Smooth muscle cell (in vitro differentiated cells): Measurements from ENCODE around the gene DHX36. TPM values are rescaled to one million over a fixed set of nuclear protein-coding genes. Genes with fewer than 3 reads are reported as not detected.

Source experiments
- DNase-seq: peaks from one replicate; lab custom pipeline; 2025; ENCODE audit not compliant: unreplicated experiment; lab: John Stamatoyannopoulos, UW
- H2AFZ ChIP-seq: fragments of 200-600 bp; sonication (generic); 2 replicates; pipeline ENCODE4 v1.6.0; 2016; ENCODE audit warnings: antibody characterized with exemption, low read depth, mild to moderate bottlenecking
- H3F3A ChIP-seq: fragments of 200-600 bp; sonication (generic); 2 replicates; pipeline ENCODE4 v1.6.0; 2017; ENCODE audit warnings: antibody characterized with exemption, low read depth
- H3K27ac ChIP-seq: fragments of 200-600 bp; sonication (generic); 2 replicates; pipeline ENCODE4 v1.5.1; 2016; ENCODE audit warnings: low read depth, mild to moderate bottlenecking
- H3K27me3 ChIP-seq: fragments of 200-600 bp; sonication (generic); 2 replicates; pipeline ENCODE4 v1.6.1; 2016; ENCODE audit warnings: low read depth, mild to moderate bottlenecking
- H3K36me3 ChIP-seq: fragments of 200-600 bp; sonication (generic); 2 replicates; pipeline ENCODE4 v1.5.1; 2016; ENCODE audit warnings: low read depth
- H3K4me1 ChIP-seq: fragments of 200-600 bp; sonication (generic); 2 replicates; pipeline ENCODE4 v1.5.1; 2016; ENCODE audit warnings: low read depth
- H3K4me2 ChIP-seq: fragments of 200-600 bp; sonication (generic); 2 replicates; pipeline ENCODE4 v1.6.0; 2016; ENCODE audit warnings: mild to moderate bottlenecking
- H3K4me3 ChIP-seq: fragments of 200-600 bp; sonication (generic); 2 replicates; pipeline ENCODE4 v1.5.1; 2016; ENCODE audit warnings: mild to moderate bottlenecking
- H3K79me2 ChIP-seq: fragments of 200-600 bp; sonication (generic); 2 replicates; pipeline ENCODE4 v1.6.0; 2016; ENCODE audit warnings: low read depth, mild to moderate bottlenecking
- H3K9ac ChIP-seq: fragments of 200-600 bp; sonication (generic); 2 replicates; pipeline ENCODE4 v1.6.0; 2016; ENCODE audit warnings: low read depth
- H3K9me3 ChIP-seq: fragments of 200-600 bp; sonication (generic); replicated peaks from 2 replicates; pipeline ENCODE4 v1.5.1; 2016; ENCODE audit warnings: low read depth
- H4K20me1 ChIP-seq: fragments of 200-600 bp; sonication (generic); 2 replicates; pipeline ENCODE4 v1.6.0; 2016; ENCODE audit warnings: low read depth
- WGBS: methylation state at CpG from one replicate; pipeline ENCODE4 v1.1.7; 2016; ENCODE audit warnings: low lambda C conversion rate; 5-methylcytosine and 5-hydroxymethylcytosine counted together
- polyA plus RNA-seq: library from polyadenylated mRNA; unstranded; fragments of >200 nt; fragmentation: Nextera tagmentation; extraction: Ambion mirVana; gene quantifications from 2 replicates; pipeline ENCODE4 v1.2.1, GENCODE V29; 2016
- total RNA-seq: library from RNA; depleted of rRNA; stranded (reverse); fragments of >200 nt; gene quantifications from 2 replicates; pipeline ENCODE4 v1.2.3, GENCODE V29; 2014
- TF ChIP-seq, protein P1 (sequence below): fragments of 200-600 bp; sonication (generic); IDR thresholded peaks from 2 replicates; pipeline ENCODE4 v1.5.1; 2017; ENCODE audit warnings: borderline replicate concordance, mild to moderate bottlenecking, antibody characterized with exemption; ENCODE audit not compliant: insufficient read depth, poor library complexity, severe bottlenecking

DHX36 gene
- total and polyA plus RNA-seq, 2 experiments from 2014 or later, result 18.2 to 42.6 TPM

DNA sequence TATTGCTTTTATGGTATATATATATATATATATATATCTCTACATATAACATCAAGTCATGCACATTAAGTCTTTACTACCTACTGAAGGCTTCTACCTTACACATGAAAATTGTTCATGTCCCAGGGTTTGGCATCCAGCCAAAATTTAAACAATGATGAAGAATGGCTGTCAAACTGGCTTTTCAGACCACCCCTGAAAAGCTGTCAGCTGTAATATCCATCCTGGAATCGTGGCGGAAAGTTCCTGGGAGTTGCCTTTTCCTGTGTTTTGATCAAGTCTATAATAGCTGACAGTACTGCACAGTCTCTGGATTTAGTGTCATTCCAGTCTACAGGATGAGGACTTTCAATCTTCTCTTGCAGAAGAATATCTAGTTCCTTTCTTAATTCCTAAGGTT lies 48.3 kb downstream of the DHX36 start:
- 69% methylated on average over 2 of the region's 2 CpGs for WGBS
- no peak overlapping the region for H3K4me2 ChIP-seq
- peaks cover 5% of the 10 kb centered on the region for H3F3A ChIP-seq
- H3K79me2 ChIP-seq, result no peaks in the 10 kb centered on the region
- no peaks in the 10 kb centered on the region for H3K27me3 ChIP-seq
- no peaks in the 10 kb centered on the region for H4K20me1 ChIP-seq
- no peaks in the 10 kb centered on the region for H3K4me1 ChIP-seq
- no peak overlapping the region for H2AFZ ChIP-seq
- no peak for DNase-seq
- no peak overlapping the region for H3K9ac ChIP-seq
- H3K36me3 ChIP-seq, result peaks cover 21% of the 10 kb centered on the region
- H3K27ac ChIP-seq, result no peak overlapping the region
- TF ChIP-seq, protein P1, sequence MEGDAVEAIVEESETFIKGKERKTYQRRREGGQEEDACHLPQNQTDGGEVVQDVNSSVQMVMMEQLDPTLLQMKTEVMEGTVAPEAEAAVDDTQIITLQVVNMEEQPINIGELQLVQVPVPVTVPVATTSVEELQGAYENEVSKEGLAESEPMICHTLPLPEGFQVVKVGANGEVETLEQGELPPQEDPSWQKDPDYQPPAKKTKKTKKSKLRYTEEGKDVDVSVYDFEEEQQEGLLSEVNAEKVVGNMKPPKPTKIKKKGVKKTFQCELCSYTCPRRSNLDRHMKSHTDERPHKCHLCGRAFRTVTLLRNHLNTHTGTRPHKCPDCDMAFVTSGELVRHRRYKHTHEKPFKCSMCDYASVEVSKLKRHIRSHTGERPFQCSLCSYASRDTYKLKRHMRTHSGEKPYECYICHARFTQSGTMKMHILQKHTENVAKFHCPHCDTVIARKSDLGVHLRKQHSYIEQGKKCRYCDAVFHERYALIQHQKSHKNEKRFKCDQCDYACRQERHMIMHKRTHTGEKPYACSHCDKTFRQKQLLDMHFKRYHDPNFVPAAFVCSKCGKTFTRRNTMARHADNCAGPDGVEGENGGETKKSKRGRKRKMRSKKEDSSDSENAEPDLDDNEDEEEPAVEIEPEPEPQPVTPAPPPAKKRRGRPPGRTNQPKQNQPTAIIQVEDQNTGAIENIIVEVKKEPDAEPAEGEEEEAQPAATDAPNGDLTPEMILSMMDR, result no peak
- H3K9me3 ChIP-seq, result no peaks in the 10 kb centered on the region
- no peak overlapping the region for H3K4me3 ChIP-seq

DNA sequence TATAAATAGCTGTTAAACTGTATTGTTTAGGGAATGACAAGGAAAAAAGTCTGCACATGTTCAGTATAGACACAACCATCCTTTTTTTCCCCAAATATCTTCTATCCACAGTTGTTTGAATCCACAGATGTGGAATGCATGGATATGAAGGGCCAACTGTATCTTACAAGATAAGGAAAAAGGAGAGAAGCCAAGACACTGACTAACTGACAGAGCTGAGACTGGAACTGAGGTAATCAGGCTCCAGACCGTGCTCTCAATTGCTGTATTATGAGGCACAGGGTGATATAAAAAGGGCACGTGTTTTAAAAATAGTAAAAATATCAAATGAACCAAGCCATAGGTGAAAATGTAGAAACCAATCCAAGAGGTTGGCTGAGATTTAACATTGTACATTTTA lies 49.0 kb downstream of the DHX36 start:
- Histone ChIP-seq H2AFZ (no peak overlapping the region), H3K9ac (no peak overlapping the region), H4K20me1 (no peaks in the 10 kb centered on the region), H3K4me1 (no peaks in the 10 kb centered on the region), H3K27me3 (no peaks in the 10 kb centered on the region), H3K9me3 (no peaks in the 10 kb centered on the region), H3K27ac (no peak overlapping the region), H3K4me3 (no peak overlapping the region), H3K36me3 (peaks cover 19% of the 10 kb centered on the region), H3K79me2 (no peaks in the 10 kb centered on the region), H3F3A (peaks cover 5% of the 10 kb centered on the region), H3K4me2 (no peak overlapping the region)
- TF ChIP-seq, protein P1, result no peak
- no peak for DNase-seq
- WGBS, result 49% methylated on average over 2 of the region's 2 CpGs

DNA sequence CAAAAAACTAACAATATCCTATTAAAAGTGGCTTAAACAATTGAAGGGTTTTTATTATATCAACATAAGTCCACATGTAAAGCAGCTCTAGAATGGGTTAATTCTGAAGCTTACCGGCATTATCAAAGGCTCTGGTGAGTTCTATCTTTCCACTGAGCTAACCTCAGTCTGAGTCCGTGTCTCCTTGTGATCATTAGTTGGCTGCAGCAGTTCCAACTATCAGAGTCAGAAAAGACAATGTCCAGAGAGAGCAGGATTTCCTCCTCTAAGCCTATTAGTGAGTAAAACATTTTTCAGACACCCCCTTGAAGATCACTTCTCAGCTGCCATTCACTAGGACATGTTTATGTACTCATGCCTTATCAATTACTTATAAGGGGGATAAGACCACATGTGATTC lies 49.9 kb downstream of the DHX36 start:
- Histone ChIP-seq H3K4me3 (no peak overlapping the region), H2AFZ (no peak overlapping the region), H3K4me2 (no peak overlapping the region), H3K27ac (no peak overlapping the region), H3K27me3 (no peaks in the 10 kb centered on the region), H3F3A (peaks cover 5% of the 10 kb centered on the region), H3K4me1 (no peaks in the 10 kb centered on the region), H4K20me1 (no peaks in the 10 kb centered on the region), H3K79me2 (no peaks in the 10 kb centered on the region), H3K36me3 (peaks cover 13% of the 10 kb centered on the region), H3K9me3 (no peaks in the 10 kb centered on the region), H3K9ac (no peak overlapping the region)
- TF ChIP-seq, protein P1, result no peak
- no peak for DNase-seq
- WGBS, result 18% methylated on average over 2 of the region's 2 CpGs

DNA sequence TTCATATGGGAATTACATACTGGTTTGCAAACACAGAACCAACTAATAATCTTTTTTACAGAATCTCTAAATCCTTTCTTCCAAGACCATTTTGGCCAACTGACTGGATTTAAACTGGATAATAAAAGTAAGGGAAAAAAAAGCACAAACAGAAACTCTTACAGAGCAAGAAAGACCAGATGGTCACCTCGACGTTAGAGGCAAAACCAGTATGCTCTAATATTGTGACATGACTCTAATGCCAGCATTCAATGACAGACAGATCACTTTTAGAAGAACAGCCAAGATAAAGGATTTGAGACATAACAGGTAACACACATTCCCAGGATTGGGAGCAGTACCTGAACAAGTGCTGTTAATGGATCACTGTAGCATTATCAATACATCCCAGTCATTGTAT lies 50.9 kb downstream of the DHX36 start:
- H4K20me1 ChIP-seq, result no peaks in the 10 kb centered on the region
- no peak overlapping the region for H3K9ac ChIP-seq
- no peak for DNase-seq
- H3K4me2 ChIP-seq, result no peak overlapping the region
- 74% methylated on average over 2 of the region's 2 CpGs for WGBS
- H3K36me3 ChIP-seq, result peaks cover 17% of the 10 kb centered on the region
- peaks cover 5% of the 10 kb centered on the region for H3F3A ChIP-seq
- H3K27me3 ChIP-seq, result no peaks in the 10 kb centered on the region
- H3K79me2 ChIP-seq, result no peaks in the 10 kb centered on the region
- H3K4me1 ChIP-seq, result no peaks in the 10 kb centered on the region
- H2AFZ ChIP-seq, result no peak overlapping the region
- TF ChIP-seq, protein P1, result no peak
- no peak overlapping the region for H3K4me3 ChIP-seq
- H3K27ac ChIP-seq, result no peak overlapping the region
- no peaks in the 10 kb centered on the region for H3K9me3 ChIP-seq
